ENCODE data around the gene TMEM132C. TPM values are rescaled to one million over a fixed set of nuclear protein-coding genes. Genes with fewer than 3 reads are reported as not detected.

TMEM132C gene
- total and polyA plus RNA-seq, 2 donors (not counting 1 experiment from before 2014, with no cell fraction given): not detected

DNA sequence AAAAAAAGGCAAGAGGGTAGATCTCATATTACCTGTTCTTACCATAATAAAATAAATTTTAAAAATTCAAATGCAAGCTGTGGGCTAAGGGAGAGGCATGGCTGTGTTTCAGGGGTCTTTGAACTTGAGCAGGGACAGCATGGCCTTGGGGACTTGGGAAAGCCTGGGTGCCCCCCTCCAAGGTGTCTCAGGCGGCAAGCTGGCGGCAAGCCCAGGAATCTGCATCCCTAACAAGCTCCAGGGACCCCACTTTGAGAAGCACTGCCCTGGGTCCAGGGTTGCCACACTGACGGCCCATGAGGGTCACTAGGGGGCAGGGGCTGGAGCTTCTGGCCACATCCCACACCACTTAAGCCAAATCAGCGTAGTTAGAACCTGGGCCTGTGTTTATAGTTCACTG, 363.0 kb downstream of the TMEM132C start:
- ATAC-seq (ENCODE audit: low read depth): no peak
- no peaks in the 10 kb centered on the region for H3K27me3 Mint-ChIP-seq

More for the DNA sequence above, 363.0 kb downstream of the TMEM132C start:
- Mint-ChIP-seq H3K4me1 (no peaks in the 10 kb centered on the region), H3K27ac (no peak overlapping the region), H3K4me3 (no peak overlapping the region), H3K9me3 (ENCODE audit: insufficient read depth) (no peaks in the 10 kb centered on the region)
- DNase-seq: no peak
- Histone ChIP-seq H3K36me3 (replicated peaks in 1 of 2; ENCODE audit: control extremely low read depth in 1 of 2, control insufficient read depth in 1 of 2, extremely low read depth in 1 of 2, insufficient read depth in 2 of 2, low read length in 1 of 2) (no peaks in the 10 kb centered on the region), H3K4me3 (ENCODE audit: control extremely low read depth in 1 of 5, extremely low read depth in 1 of 5, insufficient read depth in 1 of 5, low read depth in 2 of 5, low read length in 4 of 5) (no peak overlapping the region), H2AFZ (ENCODE audit: insufficient read depth, low read depth, low read length, poor library complexity, severe bottlenecking) (no peak overlapping the region), H3K4me2 (replicated peaks; ENCODE audit: low read depth, low read length, poor library complexity, severe bottlenecking) (no peak overlapping the region), H3K9ac (ENCODE audit: low read length) (no peak overlapping the region), H4K20me1 (ENCODE audit: control insufficient read depth, insufficient read depth, low read length, poor library complexity, severe bottlenecking) (no peaks in the 10 kb centered on the region), H3K4me1 (ENCODE audit: control insufficient read depth in 2 of 2, insufficient read depth in 2 of 2, low read length in 2 of 2) (no peaks in the 10 kb centered on the region), H3K27me3 (replicated peaks in 1 of 4; ENCODE audit: control extremely low read depth in 1 of 4, control insufficient read depth in 3 of 4, insufficient read depth in 4 of 4, low read length in 3 of 4) (no peaks in the 10 kb centered on the region), H3K9me3 (ENCODE audit: control extremely low read depth in 1 of 3, control insufficient read depth in 2 of 3, insufficient read depth in 1 of 3, low read length in 2 of 3) (peaks cover 0 to 13% (median 0%) of the 10 kb centered on the region in 3 donors), H3K79me2 (ENCODE audit: control insufficient read depth, insufficient read depth, low read length) (no peaks in the 10 kb centered on the region), H3K27ac (ENCODE audit: low read length in 2 of 2) (no peak overlapping the region)
- TF ChIP-seq, protein P1, sequence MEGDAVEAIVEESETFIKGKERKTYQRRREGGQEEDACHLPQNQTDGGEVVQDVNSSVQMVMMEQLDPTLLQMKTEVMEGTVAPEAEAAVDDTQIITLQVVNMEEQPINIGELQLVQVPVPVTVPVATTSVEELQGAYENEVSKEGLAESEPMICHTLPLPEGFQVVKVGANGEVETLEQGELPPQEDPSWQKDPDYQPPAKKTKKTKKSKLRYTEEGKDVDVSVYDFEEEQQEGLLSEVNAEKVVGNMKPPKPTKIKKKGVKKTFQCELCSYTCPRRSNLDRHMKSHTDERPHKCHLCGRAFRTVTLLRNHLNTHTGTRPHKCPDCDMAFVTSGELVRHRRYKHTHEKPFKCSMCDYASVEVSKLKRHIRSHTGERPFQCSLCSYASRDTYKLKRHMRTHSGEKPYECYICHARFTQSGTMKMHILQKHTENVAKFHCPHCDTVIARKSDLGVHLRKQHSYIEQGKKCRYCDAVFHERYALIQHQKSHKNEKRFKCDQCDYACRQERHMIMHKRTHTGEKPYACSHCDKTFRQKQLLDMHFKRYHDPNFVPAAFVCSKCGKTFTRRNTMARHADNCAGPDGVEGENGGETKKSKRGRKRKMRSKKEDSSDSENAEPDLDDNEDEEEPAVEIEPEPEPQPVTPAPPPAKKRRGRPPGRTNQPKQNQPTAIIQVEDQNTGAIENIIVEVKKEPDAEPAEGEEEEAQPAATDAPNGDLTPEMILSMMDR (IDR thresholded peaks at IDR 0.05): no peak
- no peak for TF ChIP-seq EZH2 (IDR thresholded peaks at IDR 0.05; ENCODE audit: borderline replicate concordance, insufficient read depth, low read depth, low read length, poor library complexity, severe bottlenecking)
- WGBS (ENCODE audit: insufficient coverage): 85% methylated on average over 4 of the region's 4 CpGs
- ChIA-PET POLR2A (no interaction called here), CTCF (interaction anchor here (1.2 kb wide), 1 partner anchor 15 kb away, joined by 5 read pairs; no protein-coding TSS in a partner anchor)
- intact Hi-C loops (cut with micrococcal nuclease): no loop called here

Measured in B cell (primary cell).